SIG-M5 treated with dmso at 0.1 percent for 504 hours (cell line): ENCODE data around the gene KLK15.

ENCODE experiments used
- DNase-seq: peaks from one replicate; lab custom pipeline; 2025; ENCODE audit not compliant: unreplicated experiment; lab: John Stamatoyannopoulos, UW

The KLK15 gene, protein sequence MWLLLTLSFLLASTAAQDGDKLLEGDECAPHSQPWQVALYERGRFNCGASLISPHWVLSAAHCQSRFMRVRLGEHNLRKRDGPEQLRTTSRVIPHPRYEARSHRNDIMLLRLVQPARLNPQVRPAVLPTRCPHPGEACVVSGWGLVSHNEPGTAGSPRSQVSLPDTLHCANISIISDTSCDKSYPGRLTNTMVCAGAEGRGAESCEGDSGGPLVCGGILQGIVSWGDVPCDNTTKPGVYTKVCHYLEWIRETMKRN

DNA sequence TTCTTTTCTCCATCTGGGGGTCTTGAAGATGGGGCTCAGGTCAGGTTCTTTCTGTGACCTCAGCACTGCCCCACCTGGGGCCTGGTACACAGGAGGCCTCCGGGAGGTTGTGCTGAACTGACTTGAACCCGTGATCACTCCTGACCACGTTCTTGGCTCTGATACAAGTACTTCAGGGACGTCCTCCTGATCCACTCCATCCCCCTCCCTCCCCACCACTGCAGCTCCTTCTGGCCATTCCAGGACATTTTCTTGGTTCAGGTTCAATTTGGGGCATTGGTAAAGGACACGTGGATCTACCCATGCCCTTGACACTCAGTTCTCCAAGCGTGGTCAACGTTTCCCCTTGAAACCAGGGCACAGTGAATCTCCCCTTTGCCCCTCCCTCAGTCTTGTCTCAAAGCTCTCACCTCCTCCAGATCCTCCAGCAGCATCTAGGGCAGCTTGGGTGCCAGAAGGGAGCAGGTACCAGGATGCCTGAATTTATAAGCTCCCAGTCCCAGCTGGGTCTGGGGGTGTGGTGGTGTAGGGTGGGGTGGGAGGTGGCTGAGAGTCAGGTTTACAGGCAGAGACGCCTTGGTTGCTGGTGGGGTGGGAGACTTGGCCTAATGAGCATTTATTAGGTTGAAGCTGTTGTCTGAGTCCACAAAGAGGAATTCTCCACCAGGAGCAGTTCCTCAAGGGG lies at the start of gene KLK15:
KLK15 (minus strand) TSS at position 458 of the 685 bp plus-strand sequence. CDS start 2,082 bp downstream, outside the sequence.
- no peak for DNase-seq

DNA sequence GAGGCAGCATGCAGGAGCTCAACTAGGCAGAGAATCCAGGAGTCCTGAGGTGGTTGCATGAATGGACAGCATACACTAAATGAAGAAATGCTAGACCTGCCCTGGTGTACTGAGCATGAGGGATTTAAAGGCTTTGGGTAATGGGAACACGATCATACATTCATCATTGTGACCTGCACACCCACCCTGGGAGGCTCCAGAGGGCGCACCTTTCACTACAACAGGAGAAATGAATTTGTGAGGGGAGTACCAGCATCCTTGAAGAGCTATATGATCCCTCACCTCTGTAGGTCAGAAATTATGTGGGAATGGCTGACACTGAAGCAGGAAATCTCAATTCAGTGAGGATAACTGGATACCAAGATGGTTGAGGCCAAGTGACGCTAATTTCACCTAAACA lies 48.8 kb upstream of the KLK15 start:
- DNase-seq: no peak

DNA sequence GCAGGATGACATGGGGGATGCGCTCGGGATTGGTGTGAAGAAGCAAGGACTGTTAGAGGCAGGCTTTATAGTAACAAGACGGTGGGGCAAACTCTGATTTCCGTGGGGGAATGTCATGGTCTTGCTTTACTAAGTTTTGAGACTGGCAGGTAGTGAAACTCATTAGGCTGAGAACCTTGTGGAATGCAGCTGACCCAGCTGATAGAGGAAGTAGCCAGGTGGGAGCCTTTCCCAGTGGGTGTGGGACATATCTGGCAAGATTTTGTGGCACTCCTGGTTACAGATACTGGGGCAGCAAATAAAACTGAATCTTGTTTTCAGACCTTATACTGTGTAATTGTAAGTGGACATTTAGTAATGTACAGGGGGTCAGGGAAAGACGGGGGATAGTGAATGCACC lies 46.9 kb upstream of the KLK15 start:
- no peak for DNase-seq

DNA sequence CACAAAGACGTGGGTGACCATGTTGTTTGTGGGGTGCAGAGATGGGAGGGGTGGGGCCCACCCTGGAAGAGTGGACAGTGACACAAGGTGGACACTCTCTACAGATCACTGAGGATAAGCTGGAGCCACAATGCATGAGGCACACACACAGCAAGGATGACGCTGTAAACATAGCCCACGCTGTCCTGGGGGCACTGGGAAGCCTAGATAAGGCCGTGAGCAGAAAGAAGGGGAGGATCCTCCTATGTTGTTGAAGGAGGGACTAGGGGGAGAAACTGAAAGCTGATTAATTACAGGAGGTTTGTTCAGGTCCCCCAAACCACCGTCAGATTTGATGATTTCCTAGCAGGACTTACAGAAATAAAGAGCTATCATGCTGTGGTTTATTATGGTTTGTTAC lies 45.5 kb upstream of the KLK15 start:
- no peak for DNase-seq

DNA sequence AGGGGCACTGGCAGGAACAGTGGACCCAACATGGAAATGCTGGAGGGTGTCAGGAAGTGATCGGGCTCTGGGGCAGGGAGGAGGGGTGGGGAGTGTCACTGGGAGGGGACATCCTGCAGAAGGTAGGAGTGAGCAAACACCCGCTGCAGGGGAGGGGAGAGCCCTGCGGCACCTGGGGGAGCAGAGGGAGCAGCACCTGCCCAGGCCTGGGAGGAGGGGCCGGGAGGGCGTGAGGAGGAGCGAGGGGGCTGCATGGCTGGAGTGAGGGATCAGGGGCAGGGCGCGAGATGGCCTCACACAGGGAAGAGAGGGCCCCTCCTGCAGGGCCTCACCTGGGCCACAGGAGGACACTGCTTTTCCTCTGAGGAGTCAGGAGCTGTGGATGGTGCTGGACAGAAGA lies 44.0 kb upstream of the KLK15 start:
- no peak for DNase-seq

DNA sequence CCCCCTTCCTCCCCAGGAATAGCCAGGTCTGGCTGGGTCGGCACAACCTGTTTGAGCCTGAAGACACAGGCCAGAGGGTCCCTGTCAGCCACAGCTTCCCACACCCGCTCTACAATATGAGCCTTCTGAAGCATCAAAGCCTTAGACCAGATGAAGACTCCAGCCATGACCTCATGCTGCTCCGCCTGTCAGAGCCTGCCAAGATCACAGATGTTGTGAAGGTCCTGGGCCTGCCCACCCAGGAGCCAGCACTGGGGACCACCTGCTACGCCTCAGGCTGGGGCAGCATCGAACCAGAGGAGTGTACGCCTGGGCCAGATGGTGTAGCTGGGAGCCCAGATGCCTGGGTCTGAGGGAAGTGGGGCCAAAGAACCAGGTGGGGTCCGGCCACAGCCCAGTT lies 43.1 kb upstream of the KLK15 start:
- DNase-seq: no peak

DNA sequence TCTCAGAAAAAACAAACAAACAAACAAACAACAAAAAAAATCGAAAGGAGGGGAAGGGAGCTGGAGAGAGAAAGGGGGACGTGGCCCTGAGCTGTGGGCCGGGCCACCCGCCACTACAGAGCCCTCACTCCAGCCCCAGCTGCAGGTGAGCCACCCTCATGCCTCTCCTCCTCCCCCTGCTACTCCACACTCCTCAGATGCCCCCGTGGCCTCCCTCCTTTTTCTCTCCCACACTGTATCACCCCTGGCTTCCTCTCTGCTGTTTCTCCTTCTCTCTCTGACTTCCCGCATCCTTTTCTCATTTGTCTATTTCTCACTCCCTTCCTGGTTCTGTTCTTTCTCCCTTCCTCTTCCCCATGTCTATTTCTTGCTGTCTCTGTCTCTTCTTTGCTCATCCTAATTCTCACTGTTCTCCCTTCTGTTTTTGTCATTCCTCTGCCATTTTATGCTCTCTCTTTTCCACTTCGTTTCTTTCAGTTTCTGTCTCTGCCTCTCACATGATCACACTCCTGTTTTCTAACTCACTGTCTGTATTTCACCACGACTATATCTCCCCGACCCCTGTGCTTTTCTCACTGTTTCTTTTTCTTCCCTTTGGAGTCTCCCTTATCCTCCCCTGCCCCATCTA lies 42.5 kb upstream of the KLK15 start:
- DNase-seq: no peak

DNA sequence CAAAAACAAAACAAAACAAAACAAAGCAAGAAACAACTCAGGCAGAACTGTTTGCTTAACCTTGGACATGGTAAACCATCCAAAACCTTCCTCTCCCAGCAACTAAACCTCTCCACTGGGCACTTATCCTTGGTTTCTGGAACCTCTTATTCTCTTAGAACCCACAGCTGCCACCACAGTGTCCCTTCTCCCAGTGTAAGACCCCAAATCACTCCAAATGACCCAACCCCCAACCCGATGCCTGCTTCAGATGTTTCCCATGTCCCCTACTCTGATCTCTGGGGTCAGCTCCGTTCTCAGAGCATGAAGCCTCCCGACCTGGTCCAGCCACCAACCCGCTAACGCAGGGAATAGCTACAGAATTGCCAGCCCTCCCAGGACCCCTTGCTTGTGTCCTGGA lies 40.8 kb upstream of the KLK15 start:
- DNase-seq: no peak

DNA sequence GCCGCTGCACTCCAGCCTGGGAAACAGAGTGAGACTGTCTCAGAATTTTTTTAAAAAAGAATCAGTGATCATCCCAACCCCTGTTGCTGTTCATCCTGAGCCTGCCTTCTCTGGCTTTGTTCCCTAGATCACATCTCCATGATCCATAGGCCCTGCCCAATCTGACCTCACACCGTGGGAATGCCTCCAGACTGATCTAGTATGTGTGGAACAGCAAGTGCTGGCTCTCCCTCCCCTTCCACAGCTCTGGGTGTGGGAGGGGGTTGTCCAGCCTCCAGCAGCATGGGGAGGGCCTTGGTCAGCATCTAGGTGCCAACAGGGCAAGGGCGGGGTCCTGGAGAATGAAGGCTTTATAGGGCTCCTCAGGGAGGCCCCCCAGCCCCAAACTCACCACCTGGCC lies 39.7 kb upstream of the KLK15 start, which contains the start of gene KLK2:
KLK2 (plus strand) TSS at position 384 of the 400 bp plus-strand sequence. CDS start 35 bp downstream, outside the sequence.
- no peak for DNase-seq

DNA sequence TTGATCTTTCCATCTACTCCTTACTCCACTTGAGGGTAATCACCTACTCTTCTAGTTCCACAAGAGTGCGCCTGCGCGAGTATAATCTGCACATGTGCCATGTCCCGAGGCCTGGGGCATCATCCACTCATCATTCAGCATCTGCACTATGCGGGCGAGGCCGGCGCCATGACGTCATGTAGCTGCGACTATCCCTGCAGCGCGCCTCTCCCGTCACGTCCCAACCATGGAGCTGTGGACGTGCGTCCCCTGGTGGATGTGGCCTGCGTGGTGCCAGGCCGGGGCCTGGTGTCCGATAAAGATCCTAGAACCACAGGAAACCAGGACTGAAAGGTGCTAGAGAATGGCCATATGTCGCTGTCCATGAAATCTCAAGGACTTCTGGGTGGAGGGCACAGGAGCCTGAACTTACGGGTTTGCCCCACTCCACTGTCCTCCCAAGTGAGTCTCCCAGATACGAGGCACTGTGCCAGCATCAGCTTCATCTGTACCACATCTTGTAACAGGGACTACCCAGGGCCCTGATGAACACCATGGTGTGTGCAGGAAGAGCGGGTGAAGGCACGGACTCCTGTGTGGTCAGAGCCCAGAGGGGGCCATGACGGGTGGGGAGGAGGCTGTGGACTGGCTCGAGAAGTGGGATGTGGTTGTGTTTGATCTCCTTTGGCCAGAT lies 37.2 kb upstream of the KLK15 start:
- DNase-seq: no peak

DNA sequence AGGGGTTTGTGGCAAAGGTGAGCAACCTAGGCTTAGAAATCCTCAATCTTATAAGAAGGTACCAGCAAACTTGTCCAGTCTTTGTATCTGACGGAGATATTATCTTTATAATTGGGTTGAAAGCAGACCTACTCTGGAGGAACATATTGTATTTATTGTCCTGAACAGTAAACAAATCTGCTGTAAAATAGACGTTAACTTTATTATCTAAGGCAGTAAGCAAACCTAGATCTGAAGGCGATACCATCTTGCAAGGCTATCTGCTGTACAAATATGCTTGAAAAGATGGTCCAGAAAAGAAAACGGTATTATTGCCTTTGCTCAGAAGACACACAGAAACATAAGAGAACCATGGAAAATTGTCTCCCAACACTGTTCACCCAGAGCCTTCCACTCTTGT lies 36.1 kb upstream of the KLK15 start:
- DNase-seq: no peak

DNA sequence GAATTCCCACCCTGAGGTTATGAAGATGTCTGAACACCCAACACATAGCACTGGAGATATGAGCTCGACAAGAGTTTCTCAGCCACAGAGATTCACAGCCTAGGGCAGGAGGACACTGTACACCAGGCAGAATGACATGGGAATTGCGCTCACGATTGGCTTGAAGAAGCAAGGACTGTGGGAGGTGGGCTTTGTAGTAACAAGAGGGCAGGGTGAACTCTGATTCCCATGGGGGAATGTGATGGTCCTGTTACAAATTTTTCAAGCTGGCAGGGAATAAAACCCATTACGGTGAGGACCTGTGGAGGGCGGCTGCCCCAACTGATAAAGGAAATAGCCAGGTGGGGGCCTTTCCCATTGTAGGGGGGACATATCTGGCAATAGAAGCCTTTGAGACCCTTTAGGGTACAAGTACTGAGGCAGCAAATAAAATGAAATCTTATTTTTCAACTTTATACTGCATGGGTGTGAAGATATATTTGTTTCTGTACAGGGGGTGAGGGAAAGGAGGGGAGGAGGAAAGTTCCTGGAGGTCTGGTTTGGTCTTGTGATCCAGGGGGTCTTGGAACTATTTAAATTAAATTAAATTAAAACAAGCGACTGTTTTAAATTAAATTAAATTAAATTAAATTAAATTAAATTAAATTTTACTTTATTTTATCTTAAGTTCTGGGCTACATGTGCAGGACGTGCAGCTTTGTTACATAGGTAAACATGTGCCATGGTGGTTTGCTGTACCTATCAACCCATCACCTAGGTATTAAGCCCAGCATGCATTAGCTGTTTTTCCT lies 28.3 kb upstream of the KLK15 start:
- DNase-seq: no peak

DNA sequence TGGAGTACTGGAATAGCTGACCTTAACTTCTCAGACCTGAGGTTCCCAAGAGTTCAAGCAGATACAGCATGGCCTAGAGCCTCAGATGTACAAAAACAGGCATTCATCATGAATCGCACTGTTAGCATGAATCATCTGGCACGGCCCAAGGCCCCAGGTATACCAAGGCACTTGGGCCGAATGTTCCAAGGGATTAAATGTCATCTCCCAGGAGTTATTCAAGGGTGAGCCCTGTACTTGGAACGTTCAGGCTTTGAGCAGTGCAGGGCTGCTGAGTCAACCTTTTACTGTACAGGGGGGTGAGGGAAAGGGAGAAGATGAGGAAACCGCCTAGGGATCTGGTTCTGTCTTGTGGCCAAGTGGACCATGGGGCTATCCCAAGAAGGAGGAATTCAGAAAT lies 27.6 kb upstream of the KLK15 start:
- DNase-seq: no peak

DNA sequence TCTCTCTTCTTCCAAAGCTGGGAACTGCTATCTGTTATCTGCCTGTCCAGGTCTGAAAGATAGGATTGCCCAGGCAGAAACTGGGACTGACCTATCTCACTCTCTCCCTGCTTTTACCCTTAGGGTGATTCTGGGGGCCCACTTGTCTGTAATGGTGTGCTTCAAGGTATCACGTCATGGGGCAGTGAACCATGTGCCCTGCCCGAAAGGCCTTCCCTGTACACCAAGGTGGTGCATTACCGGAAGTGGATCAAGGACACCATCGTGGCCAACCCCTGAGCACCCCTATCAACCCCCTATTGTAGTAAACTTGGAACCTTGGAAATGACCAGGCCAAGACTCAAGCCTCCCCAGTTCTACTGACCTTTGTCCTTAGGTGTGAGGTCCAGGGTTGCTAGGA lies 26.5 kb upstream of the KLK15 start:
- DNase-seq: no peak

DNA sequence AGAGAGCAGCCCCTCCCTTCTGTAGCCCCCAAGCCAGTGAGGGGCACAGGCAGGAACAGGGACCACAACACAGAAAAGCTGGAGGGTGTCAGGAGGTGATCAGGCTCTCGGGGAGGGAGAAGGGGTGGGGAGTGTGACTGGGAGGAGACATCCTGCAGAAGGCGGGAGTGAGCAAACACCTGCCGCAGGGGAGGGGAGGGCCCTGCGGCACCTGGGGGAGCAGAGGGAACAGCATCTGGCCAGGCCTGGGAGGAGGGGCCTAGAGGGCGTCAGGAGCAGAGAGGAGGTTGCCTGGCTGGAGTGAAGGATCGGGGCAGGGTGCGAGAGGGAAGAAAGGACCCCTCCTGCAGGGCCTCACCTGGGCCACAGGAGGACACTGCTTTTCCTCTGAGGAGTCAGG lies 25.5 kb upstream of the KLK15 start:
- DNase-seq: no peak

DNA sequence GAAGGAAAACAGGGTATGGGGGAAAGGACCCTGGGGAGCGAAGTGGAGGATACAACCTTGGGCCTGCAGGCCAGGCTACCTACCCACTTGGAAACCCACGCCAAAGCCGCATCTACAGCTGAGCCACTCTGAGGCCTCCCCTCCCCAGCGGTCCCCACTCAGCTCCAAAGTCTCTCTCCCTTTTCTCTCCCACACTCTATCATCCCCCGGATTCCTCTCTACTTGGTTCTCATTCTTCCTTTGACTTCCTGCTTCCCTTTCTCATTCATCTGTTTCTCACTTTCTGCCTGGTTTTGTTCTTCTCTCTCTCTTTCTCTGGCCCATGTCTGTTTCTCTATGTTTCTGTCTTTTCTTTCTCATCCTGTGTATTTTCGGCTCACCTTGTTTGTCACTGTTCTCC lies 24.0 kb upstream of the KLK15 start:
- DNase-seq: no peak

DNA sequence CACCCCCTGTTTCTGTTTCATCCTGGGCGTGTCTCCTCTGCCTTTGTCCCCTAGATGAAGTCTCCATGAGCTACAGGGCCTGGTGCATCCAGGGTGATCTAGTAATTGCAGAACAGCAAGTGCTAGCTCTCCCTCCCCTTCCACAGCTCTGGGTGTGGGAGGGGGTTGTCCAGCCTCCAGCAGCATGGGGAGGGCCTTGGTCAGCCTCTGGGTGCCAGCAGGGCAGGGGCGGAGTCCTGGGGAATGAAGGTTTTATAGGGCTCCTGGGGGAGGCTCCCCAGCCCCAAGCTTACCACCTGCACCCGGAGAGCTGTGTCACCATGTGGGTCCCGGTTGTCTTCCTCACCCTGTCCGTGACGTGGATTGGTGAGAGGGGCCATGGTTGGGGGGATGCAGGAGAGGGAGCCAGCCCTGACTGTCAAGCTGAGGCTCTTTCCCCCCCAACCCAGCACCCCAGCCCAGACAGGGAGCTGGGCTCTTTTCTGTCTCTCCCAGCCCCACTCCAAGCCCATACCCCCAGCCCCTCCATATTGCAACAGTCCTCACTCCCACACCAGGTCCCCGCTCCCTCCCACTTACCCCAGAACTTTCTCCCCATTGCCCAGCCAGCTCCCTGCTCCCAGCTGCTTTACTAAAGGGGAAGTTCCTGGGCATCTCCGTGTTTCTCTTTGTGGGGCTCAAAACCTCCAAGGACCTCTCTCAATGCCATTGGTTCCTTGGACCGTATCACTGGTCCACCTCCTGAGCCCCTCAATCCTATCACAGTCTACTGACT lies 21.4 kb upstream of the KLK15 start, which contains the start of gene KLK3:
KLK3 (plus strand) TSS at position 280 of the 775 bp plus-strand sequence; CDS start at position 321, 41 bp downstream.
- DNase-seq: no peak

DNA sequence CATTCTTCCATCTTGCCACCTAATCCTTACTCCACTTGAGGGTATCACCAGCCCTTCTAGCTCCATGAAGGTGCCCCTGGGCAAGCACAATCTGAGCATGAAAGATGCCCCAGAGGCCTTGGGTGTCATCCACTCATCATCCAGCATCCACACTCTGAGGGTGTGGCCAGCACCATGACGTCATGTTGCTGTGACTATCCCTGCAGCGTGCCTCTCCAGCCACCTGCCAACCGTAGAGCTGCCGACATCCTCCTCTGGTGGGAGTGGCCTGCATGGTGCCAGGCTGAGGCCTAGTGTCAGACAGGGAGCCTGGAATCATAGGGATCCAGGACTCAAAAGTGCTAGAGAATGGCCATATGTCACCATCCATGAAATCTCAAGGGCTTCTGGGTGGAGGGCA lies 18.2 kb upstream of the KLK15 start:
- DNase-seq: no peak

DNA sequence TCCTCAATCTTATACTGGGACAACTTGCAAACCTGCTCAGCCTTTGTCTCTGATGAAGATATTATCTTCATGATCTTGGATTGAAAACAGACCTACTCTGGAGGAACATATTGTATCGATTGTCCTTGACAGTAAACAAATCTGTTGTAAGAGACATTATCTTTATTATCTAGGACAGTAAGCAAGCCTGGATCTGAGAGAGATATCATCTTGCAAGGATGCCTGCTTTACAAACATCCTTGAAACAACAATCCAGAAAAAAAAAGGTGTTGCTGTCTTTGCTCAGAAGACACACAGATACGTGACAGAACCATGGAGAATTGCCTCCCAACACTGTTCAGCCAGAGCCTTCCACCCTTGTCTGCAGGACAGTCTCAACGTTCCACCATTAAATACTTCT lies 17.4 kb upstream of the KLK15 start:
- DNase-seq: no peak

DNA sequence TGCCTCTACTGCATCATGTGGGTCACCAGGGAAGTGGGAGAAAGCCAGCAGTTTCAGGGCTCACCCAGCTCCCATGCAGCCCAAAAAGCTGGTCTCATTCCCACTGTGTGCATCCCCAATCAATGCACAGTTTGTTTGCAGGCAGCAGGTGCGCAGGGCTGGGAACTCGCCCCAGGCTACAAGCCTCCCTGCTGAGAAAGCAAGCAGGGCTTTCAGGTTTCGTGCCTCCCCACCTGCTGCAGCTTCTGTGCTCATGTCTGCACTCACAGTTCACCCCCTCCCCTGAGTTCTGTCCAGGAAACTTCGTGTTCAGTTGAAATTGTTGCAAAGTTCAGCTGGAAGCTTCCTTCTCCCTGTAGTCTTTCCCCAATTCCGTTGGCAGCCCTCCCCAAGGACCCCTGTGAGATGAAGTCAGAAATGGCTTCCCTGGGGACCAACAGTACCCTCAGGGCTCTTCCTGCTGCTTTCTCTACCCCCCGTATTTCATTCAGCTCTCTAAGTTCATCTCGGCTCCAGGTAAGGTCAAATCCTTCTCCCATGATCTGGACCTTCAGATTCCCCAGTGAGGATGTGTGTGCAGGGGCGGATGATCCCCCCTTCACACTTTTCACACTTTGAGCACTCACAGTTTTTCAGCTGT lies 11.0 kb upstream of the KLK15 start:
- no peak for DNase-seq
